Parathyroid adenoma (tissue), 2 donors: Measurements from ENCODE around the gene P2RX1.

Source experiments
- H2AFZ ChIP-seq: fragments of 300-600 bp; sonication (generic); one replicate; pipeline ENCODE4 v1.7.0; 2017; ENCODE audit warnings: antibody characterized with exemption, mild to moderate bottlenecking
- H3K27ac ChIP-seq: fragments of 300-600 bp; sonication (generic); one replicate; pipeline ENCODE4 v1.7.0; 2017
- H3K27me3 ChIP-seq: fragments of 300-600 bp; sonication (generic); one replicate; pipeline ENCODE4 v1.7.0; 2017; ENCODE audit warnings: low read length; ENCODE audit not compliant: control insufficient read depth, insufficient read depth
- H3K36me3 ChIP-seq: fragments of 300-600 bp; sonication (generic); one replicate; pipeline ENCODE4 v1.7.0; 2017; ENCODE audit warnings: low read length; ENCODE audit not compliant: control insufficient read depth, insufficient read depth
- H3K4me1 ChIP-seq: fragments of 300-600 bp; sonication (generic); one replicate; pipeline ENCODE4 v1.7.0; 2017; ENCODE audit warnings: control low read depth
- H3K4me2 ChIP-seq: fragments of 300-600 bp; sonication (generic); one replicate; pipeline ENCODE4 v1.7.0; 2017; ENCODE audit warnings: low read length
- H3K4me3 ChIP-seq: fragments of 300-600 bp; sonication (generic); one replicate; pipeline ENCODE4 v1.7.0; 2017; ENCODE audit warnings: low read depth, low read length
- H3K79me2 ChIP-seq: fragments of 300-600 bp; sonication (generic); one replicate; pipeline ENCODE4 v1.7.0; 2017; ENCODE audit warnings: control low read depth
- H3K9ac ChIP-seq: fragments of 300-600 bp; sonication (generic); one replicate; pipeline ENCODE4 v1.7.0; 2017; ENCODE audit warnings: mild to moderate bottlenecking
- H3K9me3 ChIP-seq: fragments of 300-600 bp; sonication (generic); one replicate; pipeline ENCODE4 v1.7.0; 2017; ENCODE audit warnings: low read length; ENCODE audit not compliant: control insufficient read depth
- CTCF ChIP-seq: fragments of 300-600 bp; sonication (generic); IDR thresholded peaks from one replicate; pipeline ENCODE4 v1.7.0; 2017; ENCODE audit warnings: antibody characterized with exemption, mild to moderate bottlenecking
- donor health status: primary hyperparathyroidism.

The P2RX1 gene

GRCh38 chr17:3962965-3963236 is 46.6 kb upstream of the P2RX1 start:
- no peak overlapping the region for H2AFZ ChIP-seq
- H3K4me3 ChIP-seq: no peak overlapping the region
- H3K4me1 ChIP-seq: no peaks in the 10 kb centered on the region
- no peaks in the 10 kb centered on the region for H3K79me2 ChIP-seq
- no peaks in the 10 kb centered on the region for H3K36me3 ChIP-seq
- H3K9me3 ChIP-seq: no peaks in the 10 kb centered on the region
- no peak for TF ChIP-seq CTCF
- no peak overlapping the region for H3K4me2 ChIP-seq
- no peaks in the 10 kb centered on the region for H3K27me3 ChIP-seq
- H3K9ac ChIP-seq: no peak overlapping the region
- no peak overlapping the region for H3K27ac ChIP-seq

- Histone ChIP-seq H3K79me2 (no peaks in the 10 kb centered on the region), H3K27ac (no peak overlapping the region), H2AFZ (no peak overlapping the region), H3K4me3 (no peak overlapping the region), H3K27me3 (no peaks in the 10 kb centered on the region), H3K9ac (no peak overlapping the region), H3K4me1 (no peaks in the 10 kb centered on the region), H3K36me3 (no peaks in the 10 kb centered on the region), H3K4me2 (no peak overlapping the region), H3K9me3 (no peaks in the 10 kb centered on the region)
- TF ChIP-seq CTCF: no peak
These were observed 46.1 kb upstream of the P2RX1 start for GRCh38 chr17:3962217-3962964.

GRCh38 chr17:3961564-3962047 is 45.3 kb upstream of the P2RX1 start:
- H3K4me1 ChIP-seq: no peaks in the 10 kb centered on the region
- TF ChIP-seq CTCF: no peak

GRCh38 chr17:3960764-3961163 is 44.5 kb upstream of the P2RX1 start:
- no peaks in the 10 kb centered on the region for H3K4me1 ChIP-seq
- no peak overlapping the region for H3K4me3 ChIP-seq

More at GRCh38 chr17:3961564-3962047, 45.3 kb upstream of the P2RX1 start:
- H3K79me2 ChIP-seq: no peaks in the 10 kb centered on the region
- no peak overlapping the region for H2AFZ ChIP-seq
- H3K27me3 ChIP-seq: no peaks in the 10 kb centered on the region
- H3K27ac ChIP-seq: no peak overlapping the region
- no peak overlapping the region for H3K4me3 ChIP-seq
- no peak overlapping the region for H3K4me2 ChIP-seq
- no peaks in the 10 kb centered on the region for H3K36me3 ChIP-seq
- no peak overlapping the region for H3K9ac ChIP-seq
- no peaks in the 10 kb centered on the region for H3K9me3 ChIP-seq

More at GRCh38 chr17:3960764-3961163, 44.5 kb upstream of the P2RX1 start:
- no peaks in the 10 kb centered on the region for H3K79me2 ChIP-seq
- no peak overlapping the region for H3K9ac ChIP-seq
- no peak overlapping the region for H2AFZ ChIP-seq
- TF ChIP-seq CTCF: no peak
- H3K9me3 ChIP-seq: no peaks in the 10 kb centered on the region
- no peak overlapping the region for H3K27ac ChIP-seq
- H3K36me3 ChIP-seq: no peaks in the 10 kb centered on the region
- no peaks in the 10 kb centered on the region for H3K27me3 ChIP-seq
- no peak overlapping the region for H3K4me2 ChIP-seq
